H1 (cell line): ENCODE results near the gene CASS4. TPM values are rescaled to one million over a fixed set of nuclear protein-coding genes. Genes with fewer than 3 reads are reported as not detected.

Experiments used
- CHD1 ChIP-seq: IDR thresholded peaks from 2 replicates; pipeline ENCODE4 v1.6.1; 2012; ENCODE audit warnings: low read depth, low read length, improper control_type of control experiment
- CHD7 ChIP-seq: fragments of 300-600 bp; sonication (generic); IDR thresholded peaks from 2 replicates; pipeline ENCODE4 v1.7.1; 2012; ENCODE audit warnings: low read length, moderate library complexity, mild to moderate bottlenecking, inconsistent platforms; ENCODE audit not compliant: insufficient replicate concordance
- PHF8 ChIP-seq: fragments of 200-600 bp; sonication (generic); conservative IDR thresholded peaks from 2 replicates; pipeline ENCODE4 v1.7.1; 2012; ENCODE audit warnings: low read depth, mild to moderate bottlenecking, inconsistent platforms, low read length, moderate library complexity
- polyA plus RNA-seq, 7 experiments: library from polyadenylated mRNA; depleted of rRNA in 3 of 7; stranded (reverse) in 5 of 7; unstranded in 2 of 7; fragments of >200 nt in 5 of 7; fragments of 200-250 nt in 2 of 7; gene quantifications; 1 replicate in 5 of 7; 2 replicates in 1 of 7; 4 replicates in 1 of 7; pipeline versions ENCODE4 v1.2.1 to v1.2.3, GENCODE V29; 2011 to 2013; ENCODE audit warnings: missing spikeins in 2 of 7, mixed read lengths in 2 of 7
- total RNA-seq: library from RNA; stranded (reverse); fragmentation: NEBNext Ultra II Directional; extraction: Animal tissue kit (Norgen Biotek cat#: 25700); gene quantifications from 2 replicates; pipeline ENCODE4 v1.2.1, GENCODE V29; 2021

Gene CASS4
- total and polyA plus RNA-seq, 2 of the 8 experiments (the other 6 are each of a cell fraction or from before 2014, with no cell fraction given) = not detected

- TF ChIP-seq CHD7 = no peak
- no peak for TF ChIP-seq CHD1
- no peak for TF ChIP-seq PHF8
These were observed 21.0 kb upstream of the CASS4 start (continued) for GRCh38 chr20:56391037-56391436.
